Thyroid gland (tissue), 4 donors: ENCODE measurements around the gene PDZD2.

Experiments
- POLR2A ChIP-seq, 2 donors: fragments of 450-650 bp; IDR thresholded peaks; one replicate each; pipeline ENCODE4 v1.6.1; 2017; ENCODE audit warnings: antibody characterized with exemption in 2 of 2, mild to moderate bottlenecking in 2 of 2, moderate library complexity in 1 of 2
- TF ChIP-seq, protein P1 (sequence below), 6 experiments: fragments of 200-600 bp in 3 of 6; fragments of 450-650 bp in 3 of 6; sonication (generic) in 3 of 6; IDR thresholded peaks; one replicate each; pipeline ENCODE4 v1.5.1; 2016 to 2019; ENCODE audit warnings: antibody characterized with exemption in 6 of 6, mild to moderate bottlenecking in 2 of 6, inconsistent platforms in 1 of 6, moderate library complexity in 1 of 6

DNA sequence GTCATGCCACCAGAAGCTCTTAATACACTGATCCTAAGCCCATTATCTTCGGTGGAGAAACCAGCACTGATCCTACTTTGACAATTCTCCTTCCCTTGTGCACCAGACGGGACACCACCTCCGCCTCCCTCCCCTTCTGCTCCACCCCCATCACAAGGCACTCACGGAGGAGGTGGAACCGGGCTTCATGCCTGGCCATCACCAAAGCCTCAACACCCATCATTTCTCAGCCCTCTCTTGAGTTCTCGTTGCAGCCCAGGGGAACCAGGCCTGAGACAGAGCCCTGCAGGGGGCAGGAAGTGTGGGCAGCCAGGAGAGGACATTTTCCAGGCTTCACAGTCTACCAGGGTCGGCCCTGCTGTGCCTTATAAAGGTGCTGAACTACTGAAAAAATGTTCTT, 374.7 kb downstream of the PDZD2 start:
- TF ChIP-seq, protein P1, sequence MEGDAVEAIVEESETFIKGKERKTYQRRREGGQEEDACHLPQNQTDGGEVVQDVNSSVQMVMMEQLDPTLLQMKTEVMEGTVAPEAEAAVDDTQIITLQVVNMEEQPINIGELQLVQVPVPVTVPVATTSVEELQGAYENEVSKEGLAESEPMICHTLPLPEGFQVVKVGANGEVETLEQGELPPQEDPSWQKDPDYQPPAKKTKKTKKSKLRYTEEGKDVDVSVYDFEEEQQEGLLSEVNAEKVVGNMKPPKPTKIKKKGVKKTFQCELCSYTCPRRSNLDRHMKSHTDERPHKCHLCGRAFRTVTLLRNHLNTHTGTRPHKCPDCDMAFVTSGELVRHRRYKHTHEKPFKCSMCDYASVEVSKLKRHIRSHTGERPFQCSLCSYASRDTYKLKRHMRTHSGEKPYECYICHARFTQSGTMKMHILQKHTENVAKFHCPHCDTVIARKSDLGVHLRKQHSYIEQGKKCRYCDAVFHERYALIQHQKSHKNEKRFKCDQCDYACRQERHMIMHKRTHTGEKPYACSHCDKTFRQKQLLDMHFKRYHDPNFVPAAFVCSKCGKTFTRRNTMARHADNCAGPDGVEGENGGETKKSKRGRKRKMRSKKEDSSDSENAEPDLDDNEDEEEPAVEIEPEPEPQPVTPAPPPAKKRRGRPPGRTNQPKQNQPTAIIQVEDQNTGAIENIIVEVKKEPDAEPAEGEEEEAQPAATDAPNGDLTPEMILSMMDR (IDR thresholded peaks at IDR 0.05) = no peak
- no peak for TF ChIP-seq POLR2A (IDR thresholded peaks at IDR 0.05)
